ENCODE data around the gene SLC4A1AP. TPM values are rescaled to one million over a fixed set of nuclear protein-coding genes. Genes with fewer than 3 reads are reported as not detected.

Gene SLC4A1AP
- total and polyA plus RNA-seq, 4 donors: 7.2 to 12.3 (median 9.5) TPM

- TF ChIP-seq ZBTB33 (IDR thresholded peaks at IDR 0.05): no peak
- no peak for TF ChIP-seq GABPA (IDR thresholded peaks at IDR 0.05 in 1 of 2, conservative IDR thresholded peaks at IDR 0.05 in 1 of 2)
- TF ChIP-seq ATF3 (IDR thresholded peaks at IDR 0.05): no peak
- no peak for TF ChIP-seq YY1 (IDR thresholded peaks at IDR 0.05)
- no peak for TF ChIP-seq HNF4G (IDR thresholded peaks at IDR 0.05)
Measured at GRCh38 chr2:27652341-27652740, 11.3 kb upstream of the SLC4A1AP start (continued).

DNA sequence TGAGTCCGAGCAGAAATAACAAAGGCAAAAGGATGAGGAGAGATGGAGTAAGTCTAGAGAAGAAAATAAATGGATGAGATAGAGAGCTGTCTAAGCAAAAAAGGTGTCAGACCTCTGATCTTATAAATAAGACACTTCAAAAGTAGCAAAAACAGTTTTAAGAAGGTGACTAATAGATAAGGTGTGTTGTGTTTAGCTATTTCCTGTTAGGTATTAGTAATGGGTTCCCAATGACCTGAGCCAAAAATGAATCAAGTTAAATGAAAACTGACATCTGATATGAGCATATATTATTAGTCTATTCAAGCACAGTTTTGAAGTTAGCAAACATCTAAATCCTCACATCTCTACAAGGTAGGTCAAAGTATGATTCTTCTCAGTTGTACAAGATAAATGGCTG is 10.9 kb upstream of the SLC4A1AP start:
- H3K27me3 ChIP-seq (ENCODE audit: control insufficient read depth in 4 of 4, insufficient read depth in 4 of 4, low read length in 3 of 4): no peaks in the 10 kb centered on the region
- H3K9ac ChIP-seq (ENCODE audit: low read depth in 1 of 2, low read length in 2 of 2): no peak overlapping the region
- peaks cover 0 to 7% (median 2%) of the 10 kb centered on the region in 4 donors for H3K4me1 ChIP-seq (ENCODE audit: control insufficient read depth in 4 of 4, insufficient read depth in 4 of 4, low read length in 3 of 4)
- no peaks in the 10 kb centered on the region for H3K9me3 ChIP-seq (ENCODE audit: control insufficient read depth in 4 of 4, low read length in 3 of 4)
- no peak overlapping the region for H3K4me3 ChIP-seq (ENCODE audit: low read depth in 1 of 3, low read length in 3 of 3)
- TF ChIP-seq HNF4A (conservative IDR thresholded peaks at IDR 0.05) (no peak), SP1 (IDR thresholded peaks at IDR 0.05) (no peak), RXRA (IDR thresholded peaks at IDR 0.05) (no peak), CTCF (IDR thresholded peaks at IDR 0.05; ENCODE audit: low read depth, low read length, missing input control) (no peak), TAF1 (conservative IDR thresholded peaks at IDR 0.05) (no peak), ATF3 (IDR thresholded peaks at IDR 0.05) (no peak), FOXA1 (IDR thresholded peaks at IDR 0.05) (no peak), HNF4G (IDR thresholded peaks at IDR 0.05) (no peak), EGR1 (IDR thresholded peaks at IDR 0.05; ENCODE audit: low read depth in 2 of 2) (no peak), YY1 (IDR thresholded peaks at IDR 0.05) (no peak)
- TF ChIP-seq, protein P1, sequence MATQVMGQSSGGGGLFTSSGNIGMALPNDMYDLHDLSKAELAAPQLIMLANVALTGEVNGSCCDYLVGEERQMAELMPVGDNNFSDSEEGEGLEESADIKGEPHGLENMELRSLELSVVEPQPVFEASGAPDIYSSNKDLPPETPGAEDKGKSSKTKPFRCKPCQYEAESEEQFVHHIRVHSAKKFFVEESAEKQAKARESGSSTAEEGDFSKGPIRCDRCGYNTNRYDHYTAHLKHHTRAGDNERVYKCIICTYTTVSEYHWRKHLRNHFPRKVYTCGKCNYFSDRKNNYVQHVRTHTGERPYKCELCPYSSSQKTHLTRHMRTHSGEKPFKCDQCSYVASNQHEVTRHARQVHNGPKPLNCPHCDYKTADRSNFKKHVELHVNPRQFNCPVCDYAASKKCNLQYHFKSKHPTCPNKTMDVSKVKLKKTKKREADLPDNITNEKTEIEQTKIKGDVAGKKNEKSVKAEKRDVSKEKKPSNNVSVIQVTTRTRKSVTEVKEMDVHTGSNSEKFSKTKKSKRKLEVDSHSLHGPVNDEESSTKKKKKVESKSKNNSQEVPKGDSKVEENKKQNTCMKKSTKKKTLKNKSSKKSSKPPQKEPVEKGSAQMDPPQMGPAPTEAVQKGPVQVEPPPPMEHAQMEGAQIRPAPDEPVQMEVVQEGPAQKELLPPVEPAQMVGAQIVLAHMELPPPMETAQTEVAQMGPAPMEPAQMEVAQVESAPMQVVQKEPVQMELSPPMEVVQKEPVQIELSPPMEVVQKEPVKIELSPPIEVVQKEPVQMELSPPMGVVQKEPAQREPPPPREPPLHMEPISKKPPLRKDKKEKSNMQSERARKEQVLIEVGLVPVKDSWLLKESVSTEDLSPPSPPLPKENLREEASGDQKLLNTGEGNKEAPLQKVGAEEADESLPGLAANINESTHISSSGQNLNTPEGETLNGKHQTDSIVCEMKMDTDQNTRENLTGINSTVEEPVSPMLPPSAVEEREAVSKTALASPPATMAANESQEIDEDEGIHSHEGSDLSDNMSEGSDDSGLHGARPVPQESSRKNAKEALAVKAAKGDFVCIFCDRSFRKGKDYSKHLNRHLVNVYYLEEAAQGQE (IDR thresholded peaks at IDR 0.05): no peak
- no peak overlapping the region for H3K27ac ChIP-seq (ENCODE audit: low read depth in 1 of 2, low read length in 2 of 2)
- DNase-seq (ENCODE audit: low spot score): no peak
- WGBS: 96% methylated on average over 1 of the region's 1 CpG
- peaks cover 17 to 83% (median 61%) of the 10 kb centered on the region in 4 donors for H3K36me3 ChIP-seq (ENCODE audit: control insufficient read depth in 4 of 4, insufficient read depth in 3 of 4, low read depth in 1 of 4, low read length in 3 of 4)
